GM18867 (cell line): ENCODE data around the gene TGFA.

Experiments used
- ATAC-seq: cut with Tn5 transposase; IDR thresholded peaks from one replicate; pipeline ENCODE4 v1.9.1; 2021; ENCODE audit warnings: mild to moderate bottlenecking, moderate library complexity; ENCODE audit not compliant: unreplicated experiment

TGFA gene

GRCh38 chr2:70553334-70553583 lies 367 bp downstream of the TGFA start:
- ATAC-seq = peak; percentile 22

GRCh38 chr2:70552501-70553333 lies 909 bp downstream of the TGFA start:
- no peak for ATAC-seq

- ATAC-seq = no peak
Measured at GRCh38 chr2:70551167-70551566, 2.5 kb downstream of the TGFA start.

GRCh38 chr2:70549962-70550361 lies 3.7 kb downstream of the TGFA start:
- no peak for ATAC-seq

- ATAC-seq = no peak
Measured at GRCh38 chr2:70549064-70549710, 4.4 kb downstream of the TGFA start.

- ATAC-seq = no peak
Measured at GRCh38 chr2:70548233-70548632, 5.4 kb downstream of the TGFA start.

- ATAC-seq = no peak
Measured at GRCh38 chr2:70546885-70547284, 6.7 kb downstream of the TGFA start.

- no peak for ATAC-seq
Measured at GRCh38 chr2:70546376-70546775, 7.2 kb downstream of the TGFA start.

GRCh38 chr2:70541481-70542020 lies 12.1 kb downstream of the TGFA start:
- no peak for ATAC-seq

- ATAC-seq = no peak
Measured at GRCh38 chr2:70537840-70538239, 15.8 kb downstream of the TGFA start.

- no peak for ATAC-seq
Measured at GRCh38 chr2:70536517-70537055, 17.0 kb downstream of the TGFA start.

GRCh38 chr2:70535573-70535972 lies 18.1 kb downstream of the TGFA start:
- ATAC-seq = no peak

GRCh38 chr2:70534183-70534836 lies 19.3 kb downstream of the TGFA start:
- ATAC-seq = no peak

GRCh38 chr2:70532244-70532935 lies 21.2 kb downstream of the TGFA start:
- no peak for ATAC-seq

GRCh38 chr2:70531419-70532086 lies 22.1 kb downstream of the TGFA start:
- ATAC-seq = no peak

- ATAC-seq = no peak
Measured at GRCh38 chr2:70529610-70530009, 24.0 kb downstream of the TGFA start.

- ATAC-seq = no peak
Measured at GRCh38 chr2:70528929-70529328, 24.7 kb downstream of the TGFA start.

GRCh38 chr2:70528276-70528675 lies 25.4 kb downstream of the TGFA start:
- no peak for ATAC-seq

- ATAC-seq = no peak
Measured at GRCh38 chr2:70527447-70528080, 26.1 kb downstream of the TGFA start.

- ATAC-seq = no peak
Measured at GRCh38 chr2:70526126-70526525, 27.5 kb downstream of the TGFA start.
